Stimulated activated CD4-positive, alpha-beta T cell treated with anti-CD3 and anti-CD28 coated beads, Interleukin-1b, Interleukin-23, amount 100 ng/mL, for 4 hours (primary cell): Measurements from ENCODE around the gene EIF4G3.
"Not testable (repeated sequence)": the region's sequence is repeated elsewhere in the genome, so short reads cannot be mapped to it uniquely, and the experiment has no call there.

Source experiments
- DNase-seq, 2 donors: peaks; one replicate each; pipeline ENCODE4 v3.0.0-alpha.2; 2020; ENCODE audit warnings: low read depth in 2 of 2

The EIF4G3 gene

DNA sequence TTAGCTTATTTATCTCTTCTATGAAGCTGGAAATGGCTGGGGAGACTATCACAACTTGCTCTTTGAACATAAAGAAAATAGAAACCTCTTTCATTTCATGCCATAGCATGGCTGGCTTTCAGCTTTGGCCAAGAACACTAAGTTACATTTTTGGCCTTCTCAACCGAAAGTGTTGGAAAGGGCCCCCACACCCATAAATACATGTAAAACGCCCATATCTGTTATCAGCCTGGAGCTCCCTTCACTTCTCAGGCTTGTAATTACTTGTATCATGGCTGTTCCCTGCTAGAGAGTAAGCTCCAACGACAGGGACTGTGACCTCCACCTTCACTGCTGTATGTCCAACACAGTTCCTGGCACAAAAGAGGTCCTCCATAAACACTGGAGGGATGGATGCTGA lies 12.7 kb upstream of the EIF4G3 start:
- DNase-seq: no peak

GRCh38 chr1:21188235-21188634 lies 11.5 kb upstream of the EIF4G3 start:
- no peak for DNase-seq

DNA sequence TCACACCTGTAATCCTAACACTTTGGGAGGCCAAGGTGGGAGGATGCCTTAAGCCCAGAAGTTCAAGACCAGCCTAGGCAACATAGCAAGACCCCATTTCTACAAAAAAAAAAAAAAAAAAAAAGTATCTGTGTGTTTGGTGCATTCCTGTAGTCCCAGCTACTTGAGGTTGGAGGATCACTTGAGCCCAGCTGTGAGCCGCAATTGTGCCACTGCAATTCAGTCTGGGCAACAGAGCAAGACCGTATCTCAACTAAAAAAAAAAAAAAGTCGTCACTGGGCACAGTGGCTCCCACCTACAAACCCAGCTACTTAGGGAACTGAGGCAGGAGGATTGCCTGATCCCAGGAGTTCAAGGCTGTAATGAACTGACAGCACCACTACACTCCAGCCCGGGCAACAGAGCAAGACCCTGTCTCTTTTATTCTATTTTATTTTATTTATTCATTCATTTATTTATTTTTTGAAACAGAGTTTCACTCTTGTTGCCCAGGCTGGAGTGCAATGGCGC lies 8.6 kb upstream of the EIF4G3 start:
- no peak for DNase-seq

DNA sequence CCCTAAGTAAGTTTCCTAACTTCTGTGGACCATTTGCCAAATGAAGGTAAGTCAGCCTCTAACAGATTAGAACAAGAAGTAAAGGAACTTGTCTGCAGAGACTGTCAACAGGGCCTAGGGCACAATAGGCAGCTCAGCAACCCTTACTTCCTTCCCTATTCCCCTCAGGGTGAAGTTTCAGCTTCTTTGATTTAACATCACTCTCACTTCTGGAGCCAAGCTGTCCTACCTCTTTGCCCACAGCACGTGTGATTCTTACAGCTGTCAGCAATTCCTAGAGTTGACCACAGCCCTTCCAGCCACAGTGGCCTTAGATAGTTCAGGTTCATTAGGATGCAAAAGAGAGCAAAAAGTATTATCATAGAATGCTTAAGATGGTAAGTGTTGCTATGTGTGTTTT lies 7.6 kb upstream of the EIF4G3 start:
- DNase-seq: no peak

DNA sequence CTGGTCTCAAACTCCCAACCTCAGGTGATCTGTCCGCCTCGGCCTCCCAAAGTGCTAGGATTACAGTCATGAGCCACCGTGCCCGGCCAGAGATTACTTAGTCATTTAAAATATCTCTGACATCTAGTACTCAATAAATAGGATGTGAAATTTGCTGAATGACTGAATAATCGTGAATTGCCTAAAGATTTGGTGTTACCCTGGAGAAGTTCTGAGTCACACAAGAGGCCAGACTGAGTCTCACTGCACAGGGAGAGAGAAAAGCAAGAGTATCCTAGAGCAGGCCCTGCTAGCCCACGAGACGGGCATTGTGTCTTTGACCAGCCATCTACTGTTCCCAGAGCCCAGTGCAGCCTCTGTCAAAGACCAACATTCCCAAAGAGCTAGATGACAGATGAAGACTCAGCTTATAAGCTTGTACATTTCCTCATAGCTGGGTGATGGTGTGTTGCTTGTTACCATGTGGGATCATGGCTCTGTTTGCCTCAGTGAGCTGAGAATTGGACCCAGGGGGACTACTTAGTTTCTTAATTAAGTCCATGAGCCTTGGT lies 5.6 kb upstream of the EIF4G3 start:
- DNase-seq: no peak

GRCh38 chr1:21178271-21178670 lies 1.6 kb upstream of the EIF4G3 start:
- not testable (repeated sequence) for DNase-seq

DNA sequence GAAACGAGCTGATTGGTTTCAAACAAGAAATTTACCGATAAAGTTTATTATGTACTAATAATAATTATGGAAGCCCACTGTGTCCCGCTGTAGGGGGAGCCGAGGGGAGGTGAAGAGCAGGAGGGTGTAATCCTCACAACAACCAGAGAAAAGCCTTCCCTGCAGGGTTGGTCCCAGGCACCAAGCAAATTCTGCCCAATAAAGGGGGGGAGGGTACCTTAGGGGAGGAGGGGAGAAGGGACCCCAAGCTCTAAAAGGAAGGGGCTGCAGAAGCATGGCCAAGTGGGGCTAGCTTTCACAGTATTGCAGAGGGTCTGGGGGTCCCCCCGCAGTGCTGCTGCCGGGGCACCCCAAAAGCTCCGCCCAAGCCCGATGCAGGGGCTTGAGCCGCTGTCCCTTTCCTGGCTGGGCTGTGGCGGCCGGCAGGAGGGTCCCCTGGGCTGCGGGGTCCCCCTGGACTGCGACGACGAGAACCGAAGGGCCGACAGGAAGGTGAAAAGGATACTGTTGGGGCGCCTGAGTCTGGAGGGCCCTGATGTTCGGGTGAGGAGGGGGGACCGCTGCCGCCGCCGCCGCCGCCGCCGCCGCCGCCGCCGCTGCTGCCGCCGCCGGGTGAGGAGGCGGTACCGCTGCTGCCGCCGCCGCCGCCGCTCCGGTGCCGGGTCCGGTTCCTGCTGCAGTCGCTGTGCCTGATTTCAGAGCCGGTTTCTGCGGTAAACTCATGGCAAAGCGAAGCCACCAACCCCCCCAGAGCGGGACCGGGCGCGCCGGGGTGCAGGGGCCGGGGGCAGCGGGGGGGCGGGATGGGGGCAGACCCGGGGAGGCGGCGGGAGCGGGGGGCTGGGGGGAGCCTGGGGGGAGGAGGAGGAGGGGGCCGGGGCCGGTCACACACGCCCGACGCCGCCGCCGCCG lies 771 bp downstream of the EIF4G3 start:
- peak; percentile 25 to 32 for DNase-seq

DNA sequence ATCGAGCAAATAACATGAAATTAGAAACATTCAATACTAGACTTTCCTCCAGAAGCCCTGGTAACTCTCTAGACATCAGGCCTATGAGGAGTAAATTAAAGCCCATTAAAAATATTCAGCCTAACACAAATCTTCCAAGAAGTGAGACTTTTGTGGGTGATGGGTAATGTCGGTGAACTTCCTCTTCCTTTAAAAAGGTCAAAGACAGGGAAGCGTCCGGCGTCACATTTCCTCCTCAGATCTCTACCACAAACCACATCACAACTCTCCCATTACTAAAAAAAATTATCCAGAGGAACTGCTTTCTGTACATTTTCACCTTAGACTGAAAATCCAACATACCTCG lies 1.4 kb downstream of the EIF4G3 start:
- peak in 1 of 2 donors; percentile 11 for DNase-seq

- DNase-seq: no peak
Observed at GRCh38 chr1:21174654-21175323, 1.9 kb downstream of the EIF4G3 start.

- DNase-seq: no peak
Observed at GRCh38 chr1:21174230-21174629, 2.5 kb downstream of the EIF4G3 start.

DNA sequence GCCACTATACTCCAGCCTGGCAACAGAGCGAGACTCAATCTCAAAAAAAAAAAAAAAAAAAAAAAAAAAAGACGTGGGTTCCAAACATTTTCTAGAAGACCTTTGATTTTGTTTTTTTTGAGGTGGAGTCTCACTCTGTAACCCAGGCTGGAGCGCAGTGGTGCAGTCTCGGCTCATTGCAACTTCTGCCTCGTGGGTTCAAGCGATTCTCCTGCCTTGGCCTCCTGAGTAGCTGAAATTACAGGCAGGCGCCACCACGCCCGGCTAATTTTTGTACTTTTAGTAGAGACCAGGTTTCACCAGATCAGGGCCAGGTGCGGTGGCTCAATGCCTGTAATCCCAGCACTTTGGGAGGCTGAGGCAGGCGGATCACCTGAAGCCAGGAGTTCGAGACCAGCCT lies 3.6 kb downstream of the EIF4G3 start:
- DNase-seq: not testable (repeated sequence)

GRCh38 chr1:21170837-21171236 lies 5.9 kb downstream of the EIF4G3 start:
- DNase-seq: not testable (repeated sequence)

DNA sequence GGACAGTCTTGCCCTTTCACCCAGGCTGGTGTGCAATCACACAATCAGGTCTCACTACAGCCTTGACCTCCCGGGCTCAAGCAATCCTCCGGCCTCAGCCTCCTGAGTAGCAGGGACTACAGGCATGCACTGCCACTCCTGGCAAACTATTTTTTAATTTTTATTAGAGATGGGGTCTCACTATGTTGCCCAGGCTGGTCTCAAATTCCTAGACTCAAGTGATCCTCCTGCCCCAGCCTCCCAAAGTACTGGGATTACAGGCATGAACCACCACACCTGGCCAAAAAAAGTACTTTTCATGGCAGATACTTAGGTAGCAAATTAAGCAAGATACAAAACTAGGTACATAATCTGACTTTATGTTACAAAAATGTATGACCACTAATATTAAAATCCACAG lies 8.3 kb downstream of the EIF4G3 start:
- no peak for DNase-seq

DNA sequence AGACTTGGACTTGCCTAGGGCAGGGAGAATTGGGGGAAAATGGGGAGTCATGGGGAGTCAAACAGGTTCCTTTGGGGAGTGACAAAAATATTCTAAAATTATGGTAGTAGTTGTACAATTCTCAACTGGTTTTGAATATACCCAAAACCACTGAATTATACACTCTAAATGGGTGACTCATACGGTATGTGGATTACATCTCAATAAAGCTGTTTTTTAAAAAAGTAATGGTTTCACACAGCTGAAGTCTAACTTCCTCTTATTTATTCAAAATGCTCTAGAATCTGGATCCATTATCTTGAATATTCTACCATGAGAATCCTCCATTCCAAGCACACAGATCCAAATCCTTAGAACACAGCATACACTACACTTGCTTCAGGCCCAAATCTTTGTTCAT lies 11.1 kb downstream of the EIF4G3 start:
- DNase-seq: no peak

GRCh38 chr1:21165076-21165475 lies 11.6 kb downstream of the EIF4G3 start:
- DNase-seq: no peak

- DNase-seq: no peak
Observed at GRCh38 chr1:21164266-21164665, 12.4 kb downstream of the EIF4G3 start.

GRCh38 chr1:21162740-21163464 lies 13.8 kb downstream of the EIF4G3 start:
- no peak for DNase-seq

DNA sequence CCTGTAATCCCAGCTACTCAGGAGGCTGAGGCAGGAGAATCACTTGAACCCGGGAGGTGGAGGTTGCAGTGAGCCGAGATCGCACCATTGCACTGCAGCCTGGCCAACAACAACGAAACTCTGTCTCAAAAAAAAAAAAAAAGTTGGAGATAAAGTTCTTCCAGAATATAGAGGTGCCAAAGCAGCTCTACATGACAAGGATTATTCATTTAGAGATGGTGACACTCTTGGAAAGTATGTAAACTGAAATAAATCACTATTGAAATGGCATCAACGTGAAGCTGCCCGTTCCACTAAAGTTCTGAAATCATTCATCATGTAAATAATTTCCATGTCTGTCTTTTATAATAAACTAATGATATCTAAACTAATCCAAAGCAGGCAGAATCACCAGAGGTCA lies 14.9 kb downstream of the EIF4G3 start:
- no peak for DNase-seq

- no peak for DNase-seq
Observed at GRCh38 chr1:21160263-21160796, 16.4 kb downstream of the EIF4G3 start.

GRCh38 chr1:21157868-21158267 lies 18.8 kb downstream of the EIF4G3 start:
- DNase-seq: no peak

GRCh38 chr1:21157054-21157453 lies 19.6 kb downstream of the EIF4G3 start:
- DNase-seq: no peak

DNA sequence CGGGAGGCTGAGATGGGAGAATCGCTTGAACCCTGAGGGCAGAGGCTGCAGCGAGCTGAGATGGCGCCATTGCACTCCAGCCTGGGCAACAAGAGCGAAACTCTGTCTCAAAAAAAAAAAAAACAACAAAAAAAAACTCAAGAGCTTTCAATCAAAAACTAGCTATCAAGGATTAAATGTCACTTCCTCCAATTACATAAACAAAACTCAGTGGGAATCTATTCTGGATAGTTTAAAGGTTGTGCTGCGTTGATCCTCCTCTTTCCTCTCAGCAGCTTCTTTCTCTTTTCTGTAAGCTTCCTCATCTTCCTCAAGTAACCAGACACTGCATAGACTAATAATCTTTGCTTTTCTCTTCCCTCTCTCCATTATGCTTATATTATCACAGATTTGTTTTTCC lies 20.7 kb downstream of the EIF4G3 start:
- DNase-seq: no peak
